ACC112 (cell line): ENCODE data around the gene BMP2K.

Source experiments
- H2AFZ ChIP-seq: fragments of 200-600 bp; sonication (generic); one replicate; pipeline ENCODE4 v1.6.0; 2017; ENCODE audit warnings: antibody characterized with exemption, low read length; ENCODE audit not compliant: unreplicated experiment
- H3K27ac ChIP-seq: fragments of 200-600 bp; sonication (generic); 2 replicates; pipeline ENCODE4 v1.5.1; 2014; ENCODE audit warnings: low read depth, mild to moderate bottlenecking, antibody characterized with exemption, low read length, moderate library complexity
- H3K27me3 ChIP-seq: fragments of 200-600 bp; sonication (generic); 2 replicates; pipeline ENCODE4 v1.6.1; 2014; ENCODE audit warnings: mild to moderate bottlenecking, antibody characterized with exemption, low read length, moderate library complexity, mixed read lengths; ENCODE audit not compliant: insufficient read depth
- H3K36me3 ChIP-seq: fragments of 200-600 bp; sonication (generic); 2 replicates; pipeline ENCODE4 v1.6.1; 2016; ENCODE audit warnings: mild to moderate bottlenecking, antibody characterized with exemption, low read length, moderate library complexity, mixed read lengths; ENCODE audit not compliant: insufficient read depth
- H3K4me1 ChIP-seq: fragments of 200-600 bp; sonication (generic); one replicate; pipeline ENCODE4 v1.6.1; 2016; ENCODE audit warnings: low read length, mixed read lengths; ENCODE audit not compliant: insufficient read depth, unreplicated experiment, control insufficient read depth
- H3K4me3 ChIP-seq: fragments of 200-600 bp; sonication (generic); 2 replicates; pipeline ENCODE4 v1.5.1; 2014; ENCODE audit warnings: mild to moderate bottlenecking, low read depth, low read length
- H3K79me2 ChIP-seq: fragments of 200-600 bp; sonication (generic); one replicate; pipeline ENCODE4 v1.6.0; 2016; ENCODE audit warnings: low read length; ENCODE audit not compliant: control insufficient read depth, unreplicated experiment, insufficient read depth

The BMP2K gene

DNA sequence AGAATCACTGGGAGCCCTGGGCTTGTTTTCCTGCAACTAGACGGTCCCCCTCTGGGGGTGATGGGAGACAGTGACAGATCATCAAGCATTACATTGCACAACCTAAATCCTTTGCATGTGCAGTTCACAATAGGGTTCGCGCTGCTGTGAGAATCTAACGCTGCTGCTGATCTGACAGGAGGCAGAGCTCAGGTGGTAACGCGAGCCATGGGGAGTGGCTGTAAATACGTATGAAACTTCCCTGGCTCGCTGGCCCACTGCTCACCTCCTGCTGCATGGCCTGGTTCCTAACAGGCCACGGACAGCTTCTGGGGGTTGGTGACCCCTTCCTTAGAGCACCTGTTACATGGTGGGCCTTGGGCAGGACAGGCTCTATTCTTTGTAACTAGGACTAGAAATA, 152.7 kb downstream of the BMP2K start:
- no peak overlapping the region for H3K4me3 ChIP-seq
- H3K79me2 ChIP-seq = no peaks in the 10 kb centered on the region
- peaks cover 13% of the 10 kb centered on the region; the same call in 1 of the 2 replicates for H3K36me3 ChIP-seq
- H3K27me3 ChIP-seq = no peaks in the 10 kb centered on the region
- H3K4me1 ChIP-seq = no peaks in the 10 kb centered on the region
- no peak overlapping the region for H3K27ac ChIP-seq
- no peak overlapping the region for H2AFZ ChIP-seq

DNA sequence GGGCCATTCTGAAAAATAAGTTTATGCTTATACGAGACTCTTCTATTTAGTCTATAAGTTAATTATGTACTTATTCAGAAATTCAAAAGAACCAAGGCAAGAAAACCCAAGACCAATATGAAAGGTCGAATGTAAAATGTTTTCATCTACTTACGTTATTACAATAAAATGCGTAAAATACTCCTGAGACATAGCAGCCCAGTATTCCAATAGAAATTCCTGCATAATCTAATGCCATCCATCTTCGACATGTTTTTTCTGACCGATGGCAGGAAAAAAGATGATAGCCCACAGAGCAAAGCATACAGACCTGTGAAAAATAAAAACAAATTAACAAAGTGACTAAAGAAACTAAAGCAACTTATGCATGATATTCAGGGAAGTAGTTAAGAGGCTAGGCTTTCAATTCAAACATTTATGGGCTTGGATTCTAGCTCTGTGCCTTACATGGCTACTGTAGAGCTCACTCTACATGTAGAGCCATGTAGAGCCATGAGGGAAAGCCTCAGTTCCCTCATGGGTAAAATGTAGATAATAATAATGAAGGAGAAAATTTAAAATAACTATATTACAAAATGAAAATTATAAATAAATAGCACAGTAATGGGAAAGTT, 154.0 kb downstream of the BMP2K start:
- Histone ChIP-seq H3K4me3 (no peak overlapping the region), H3K79me2 (no peaks in the 10 kb centered on the region), H3K36me3 (peaks cover 13% of the 10 kb centered on the region; the same call in 1 of the 2 replicates), H3K27ac (no peak overlapping the region), H3K4me1 (no peaks in the 10 kb centered on the region), H2AFZ (no peak overlapping the region), H3K27me3 (no peaks in the 10 kb centered on the region)

DNA sequence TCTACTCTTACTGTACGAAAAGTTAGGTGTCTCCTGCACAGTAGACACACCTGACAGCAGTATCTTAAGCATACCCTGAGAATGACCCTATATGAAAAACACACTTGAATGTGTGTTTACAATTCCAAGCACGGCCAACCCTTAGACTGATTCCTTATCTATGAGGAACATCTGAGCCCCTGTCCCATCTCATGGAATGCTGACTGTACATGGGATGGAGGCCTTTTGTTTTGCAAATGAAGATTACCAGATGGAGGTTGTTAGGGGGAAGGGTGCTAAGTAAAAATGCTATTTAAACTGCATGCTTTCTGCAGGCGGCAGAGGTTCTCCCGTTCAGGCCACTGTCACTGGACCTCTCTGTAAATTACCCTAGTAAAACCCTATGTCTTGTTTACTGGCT, 160.8 kb downstream of the BMP2K start:
- H3K27me3 ChIP-seq = no peaks in the 10 kb centered on the region
- peaks cover 19% of the 10 kb centered on the region for H3K79me2 ChIP-seq
- peaks cover 5% of the 10 kb centered on the region; the same call in 1 of the 2 replicates for H3K36me3 ChIP-seq
- no peak overlapping the region for H3K27ac ChIP-seq
- no peak overlapping the region for H3K4me3 ChIP-seq
- H2AFZ ChIP-seq = no peak overlapping the region
- peaks cover 9% of the 10 kb centered on the region for H3K4me1 ChIP-seq

DNA sequence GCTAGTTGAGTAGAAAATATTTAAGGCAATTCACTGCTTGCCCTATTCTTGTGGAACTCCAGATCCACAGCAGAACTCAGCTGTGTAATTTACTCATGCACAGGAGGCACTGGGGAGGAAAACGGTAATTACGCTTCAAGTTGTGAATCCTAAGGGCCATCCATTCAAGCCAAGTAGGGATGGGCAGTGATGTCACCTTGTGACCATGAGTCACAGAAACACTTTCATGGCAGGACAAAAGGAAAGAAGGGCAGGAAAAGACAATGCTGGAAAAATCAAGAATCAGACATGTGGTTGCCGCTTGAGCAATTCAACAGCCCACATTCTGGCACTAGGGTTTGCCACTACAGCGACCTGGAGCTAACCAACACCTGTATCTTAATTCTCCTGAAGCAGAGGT, 161.7 kb downstream of the BMP2K start:
- H2AFZ ChIP-seq = no peak overlapping the region
- H3K79me2 ChIP-seq = peaks cover 19% of the 10 kb centered on the region
- no peak overlapping the region for H3K27ac ChIP-seq
- H3K36me3 ChIP-seq = peaks cover 5% of the 10 kb centered on the region; the same call in 1 of the 2 replicates
- H3K27me3 ChIP-seq = no peaks in the 10 kb centered on the region
- H3K4me3 ChIP-seq = peak overlapping the region; percentile 86
- H3K4me1 ChIP-seq = peaks cover 9% of the 10 kb centered on the region

DNA sequence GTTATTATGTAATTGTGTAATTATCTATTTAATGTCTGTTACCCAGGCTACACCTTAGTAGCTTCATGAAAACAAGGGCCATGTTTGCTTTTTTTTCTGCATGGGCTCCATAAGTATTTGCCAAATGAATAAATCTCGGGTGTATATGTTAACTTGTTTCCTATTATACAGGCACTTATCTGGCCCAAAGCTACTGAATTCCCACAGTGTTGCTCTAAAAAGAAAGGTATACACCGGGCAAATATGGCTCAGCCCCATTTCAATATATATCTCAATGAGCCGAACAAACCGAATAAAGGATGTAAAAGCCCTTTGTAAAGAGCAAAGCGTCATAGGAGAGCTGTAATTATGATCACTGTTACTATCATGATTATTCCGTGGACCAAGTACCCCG, 162.3 kb downstream of the BMP2K start:
- Histone ChIP-seq H3K27ac (no peak overlapping the region), H3K79me2 (peaks cover 19% of the 10 kb centered on the region), H3K27me3 (no peaks in the 10 kb centered on the region), H3K4me1 (peaks cover 9% of the 10 kb centered on the region), H3K36me3 (peaks cover 5% of the 10 kb centered on the region; the same call in 1 of the 2 replicates), H3K4me3 (peak overlapping the region; percentile 86), H2AFZ (peak overlapping the region; percentile 81)

DNA sequence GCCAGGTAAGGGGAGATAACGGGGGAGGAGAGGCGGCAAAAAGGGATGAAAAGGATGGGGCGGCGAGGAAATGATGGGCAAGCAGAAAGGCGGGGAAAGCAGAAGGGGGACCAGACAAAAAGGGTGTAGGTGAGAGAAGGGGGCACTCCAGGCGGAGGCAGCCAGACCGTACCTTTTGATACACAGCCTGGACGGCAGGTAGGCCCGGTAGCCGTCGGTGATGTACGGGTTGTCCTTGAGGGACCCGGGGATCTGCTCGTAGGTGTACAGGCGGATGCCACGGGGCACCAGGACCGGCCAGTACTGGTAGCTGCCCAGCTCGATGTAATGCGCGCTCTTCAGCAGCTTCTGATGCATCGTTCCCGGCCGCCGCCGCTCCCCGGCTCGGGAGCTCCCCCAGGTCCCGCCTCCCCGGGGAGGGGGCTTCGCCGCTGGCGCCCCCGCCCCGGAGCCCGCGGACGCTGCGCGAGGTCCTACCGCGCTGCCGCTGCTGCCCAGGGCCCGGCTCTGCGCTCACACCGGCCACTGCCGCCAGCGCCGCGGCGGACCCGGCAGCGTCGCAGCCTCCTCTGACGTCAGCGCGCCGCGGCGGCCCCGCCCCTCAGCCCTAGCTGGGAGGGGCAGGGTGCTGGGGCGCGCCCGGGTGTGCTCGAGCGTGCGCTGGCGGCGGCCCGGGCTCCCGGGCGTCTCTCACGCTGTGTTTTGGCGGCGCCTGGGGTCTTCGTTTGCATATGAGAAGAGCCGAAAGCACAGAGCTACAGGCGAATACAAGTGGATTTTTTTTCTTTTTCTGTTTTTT, 162.9 kb downstream of the BMP2K start, which contains the start of gene PAQR3:
Gene PAQR3 (minus strand): TSS at position 571 of the 799 bp plus-strand sequence. CDS start 214 bp downstream, at position 357.
- Histone ChIP-seq H2AFZ (peak within 1 kb of the TSS; percentile 85), H3K36me3 (peaks cover 5% of the 10 kb centered on the region; the same call in 1 of the 2 replicates), H3K27me3 (no peaks in the 10 kb centered on the region), H3K27ac (peak within 1 kb of the TSS; percentile 5; the same call in 1 of the 2 replicates), H3K79me2 (peaks cover 19% of the 10 kb centered on the region), H3K4me1 (peaks cover 9% of the 10 kb centered on the region), H3K4me3 (peak within 1 kb of the TSS; percentile 86)

DNA sequence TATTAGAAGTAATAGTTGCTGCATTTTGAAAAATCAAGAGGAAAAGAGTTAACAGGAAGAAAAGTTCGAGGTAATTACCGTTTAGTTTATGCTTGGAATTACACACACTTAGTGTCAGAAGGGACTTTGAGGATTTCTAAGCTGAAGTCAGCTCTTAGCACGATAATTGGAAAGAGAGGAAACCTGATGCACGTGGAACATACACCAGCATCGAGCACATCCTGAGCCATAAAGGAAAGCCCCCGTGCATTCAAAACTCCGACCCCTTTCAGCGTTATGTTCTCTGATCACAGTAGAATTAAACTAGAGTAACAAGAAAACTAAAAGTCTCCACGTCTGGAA, 163.5 kb downstream of the BMP2K start:
- peak overlapping the region; percentile 85 for H2AFZ ChIP-seq
- peak overlapping the region; percentile 86 for H3K4me3 ChIP-seq
- H3K27ac ChIP-seq = no peak overlapping the region

DNA sequence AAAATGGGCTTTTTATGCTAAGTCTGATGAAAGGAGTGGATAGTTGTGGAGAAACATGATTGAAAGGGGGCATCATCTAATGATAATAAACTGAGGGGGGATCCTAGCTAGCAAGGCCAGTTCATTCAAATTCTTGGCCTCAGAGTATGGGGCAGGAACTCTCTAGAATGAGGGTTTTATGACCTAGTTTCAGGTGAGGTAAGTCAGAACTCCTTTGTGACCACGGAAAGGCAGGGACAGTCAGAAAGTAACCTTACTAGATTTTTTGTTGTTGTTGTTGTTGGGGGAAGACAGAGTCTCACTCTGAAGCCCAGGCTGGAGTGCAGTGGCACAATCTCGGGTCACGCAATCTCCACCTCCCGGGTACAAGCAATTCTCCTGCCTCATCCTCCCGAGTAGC, 164.6 kb downstream of the BMP2K start:
- Histone ChIP-seq H2AFZ (no peak overlapping the region), H3K27ac (no peak overlapping the region), H3K4me3 (no peak overlapping the region), H3K36me3 (peaks cover 5% of the 10 kb centered on the region; the same call in 1 of the 2 replicates), H3K27me3 (no peaks in the 10 kb centered on the region), H3K79me2 (peaks cover 17% of the 10 kb centered on the region), H3K4me1 (peaks cover 9% of the 10 kb centered on the region)

More for the DNA sequence above, 163.5 kb downstream of the BMP2K start:
- Histone ChIP-seq H3K36me3 (peaks cover 5% of the 10 kb centered on the region; the same call in 1 of the 2 replicates), H3K4me1 (peaks cover 9% of the 10 kb centered on the region), H3K27me3 (no peaks in the 10 kb centered on the region), H3K79me2 (peaks cover 19% of the 10 kb centered on the region)

DNA sequence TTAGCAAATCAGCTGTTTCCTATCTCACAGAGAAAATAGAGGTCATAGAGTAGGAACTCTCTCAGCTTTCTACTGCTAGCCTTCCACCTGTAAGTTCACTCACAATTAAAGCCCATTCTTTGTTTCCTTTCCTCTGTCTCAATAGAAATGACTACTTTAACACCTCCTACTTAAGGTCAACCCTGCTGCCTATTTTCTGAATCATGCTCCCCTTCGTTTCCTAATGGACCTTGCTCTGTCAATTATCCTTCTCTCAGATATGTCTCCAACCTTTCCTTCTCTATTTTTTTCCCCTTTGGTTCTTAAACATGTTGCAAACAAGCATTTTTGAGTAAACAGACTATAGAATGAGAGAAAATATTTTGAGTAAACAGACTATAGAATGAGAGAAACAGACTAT, 168.2 kb downstream of the BMP2K start:
- Histone ChIP-seq H3K4me3 (no peak overlapping the region), H3K4me1 (no peaks in the 10 kb centered on the region), H2AFZ (no peak overlapping the region), H3K36me3 (no peaks in the 10 kb centered on the region), H3K27me3 (no peaks in the 10 kb centered on the region), H3K79me2 (no peaks in the 10 kb centered on the region), H3K27ac (no peak overlapping the region)

DNA sequence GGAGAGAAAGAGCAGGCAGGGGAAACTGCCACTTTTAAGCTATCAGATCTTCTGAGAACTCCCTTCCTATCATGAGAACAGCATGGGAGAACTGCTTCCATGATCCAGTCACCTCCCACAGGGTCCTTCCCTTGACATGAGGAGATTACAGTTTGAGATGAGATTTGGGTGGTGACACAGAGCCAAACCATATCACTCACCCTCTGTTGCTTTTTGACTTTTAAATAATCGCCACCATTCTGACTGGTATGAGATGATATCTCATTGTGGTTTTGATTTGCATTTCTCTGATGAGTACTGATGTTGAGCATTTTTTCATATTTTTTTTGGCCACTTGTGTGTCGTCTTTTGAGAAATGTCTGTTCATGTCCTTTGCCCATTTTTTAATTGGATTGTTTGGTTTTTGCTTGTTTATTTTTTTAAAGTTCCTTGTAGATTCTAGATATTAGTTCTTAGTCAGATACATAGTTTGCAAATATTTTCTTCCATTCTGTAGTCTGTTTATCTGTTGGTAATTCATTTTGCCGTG, 169.6 kb downstream of the BMP2K start:
- H3K4me1 ChIP-seq = no peaks in the 10 kb centered on the region
- no peaks in the 10 kb centered on the region for H3K27me3 ChIP-seq
- no peak overlapping the region for H3K27ac ChIP-seq
- H3K4me3 ChIP-seq = no peak overlapping the region
- no peaks in the 10 kb centered on the region for H3K36me3 ChIP-seq
- H3K79me2 ChIP-seq = no peaks in the 10 kb centered on the region
- H2AFZ ChIP-seq = no peak overlapping the region
